ENCODE results near the gene SRGAP2C. TPM values are rescaled to one million over a fixed set of nuclear protein-coding genes. Genes with fewer than 3 reads are reported as not detected.
"Not testable (repeated sequence)": the region's sequence is repeated elsewhere in the genome, so short reads cannot be mapped to it uniquely, and the experiment has no call there.

Gene SRGAP2C
- total and polyA plus RNA-seq, 2 of the 13 experiments (the other 11 are each of a cell fraction or from before 2014, with no cell fraction given) = 6.9 to 8.4 TPM

GRCh38 chr1:121155671-121156358, 29.0 kb upstream of the SRGAP2C start:
- CTCF ChIA-PET (ENCODE audit: low intra/inter-chr PET ratio, low total read pairs); H3K27ac ChIP-seq (ENCODE audit: extremely low read length, insufficient read depth, low read length); POLR2A ChIA-PET; H3K9me3 ChIP-seq (ENCODE audit: low read length); intact Hi-C loops (cut with micrococcal nuclease; ENCODE audit: unreplicated experiment); H2AFZ ChIP-seq (ENCODE audit: low read length); H3K4me3 ChIP-seq (replicated peaks in 1 of 3; ENCODE audit: insufficient read depth in 1 of 3, low read depth in 2 of 3, low read length in 3 of 3); FAIRE-seq; H3K79me2 ChIP-seq (ENCODE audit: insufficient read depth, low read length); H3K27me3 ChIP-seq (ENCODE audit: control insufficient read depth in 1 of 2, insufficient read depth in 2 of 2, low read length in 2 of 2); in situ Hi-C loops (cut with HindIII; ENCODE audit: extremely low pct_ligation_motif_present, low pct_unique_long_range_greater_than_20kb); H3K36me3 ChIP-seq (replicated peaks in 1 of 2; ENCODE audit: control insufficient read depth in 1 of 2, insufficient read depth in 2 of 2, low read length in 2 of 2); H3K4me2 ChIP-seq (ENCODE audit: low read depth, low read length); H4K20me1 ChIP-seq (ENCODE audit: insufficient read depth, low read length); H3K4me1 ChIP-seq (ENCODE audit: insufficient read depth, low read length); BruUV-seq (replicated peaks); H3K9ac ChIP-seq (ENCODE audit: insufficient read depth, low read depth, low read length): not testable (repeated sequence)
- ATAC-seq (peak; percentile 71), DNase-seq (ENCODE audit: low spot score) (peak; percentile 6)
- 66% methylated on average over 6 of the region's 6 CpGs for WGBS (ENCODE audit: low lambda C conversion rate)
- peak; percentile 35; the same call in 1 of the 2 replicates for TF ChIP-seq STAG1 (CRISPR knock-in tag; IDR thresholded peaks at IDR 0.05)

- H2AFZ ChIP-seq (ENCODE audit: low read length); H3K4me2 ChIP-seq (ENCODE audit: low read depth, low read length); H3K27me3 ChIP-seq (ENCODE audit: control insufficient read depth in 1 of 2, insufficient read depth in 2 of 2, low read length in 2 of 2); intact Hi-C loops (cut with micrococcal nuclease; ENCODE audit: unreplicated experiment); H3K4me1 ChIP-seq (ENCODE audit: insufficient read depth, low read length); H3K27ac ChIP-seq (ENCODE audit: extremely low read length, insufficient read depth, low read length); H3K36me3 ChIP-seq (replicated peaks in 1 of 2; ENCODE audit: control insufficient read depth in 1 of 2, insufficient read depth in 2 of 2, low read length in 2 of 2); ATAC-seq; H3K9ac ChIP-seq (ENCODE audit: insufficient read depth, low read depth, low read length); POLR2A ChIA-PET; in situ Hi-C loops (cut with HindIII; ENCODE audit: extremely low pct_ligation_motif_present, low pct_unique_long_range_greater_than_20kb); FAIRE-seq; H3K4me3 ChIP-seq (replicated peaks in 1 of 3; ENCODE audit: insufficient read depth in 1 of 3, low read depth in 2 of 3, low read length in 3 of 3); CTCF ChIA-PET (ENCODE audit: low intra/inter-chr PET ratio, low total read pairs); DNase-seq (ENCODE audit: low spot score); BruUV-seq (replicated peaks); H3K9me3 ChIP-seq (ENCODE audit: low read length); H3K79me2 ChIP-seq (ENCODE audit: insufficient read depth, low read length); H4K20me1 ChIP-seq (ENCODE audit: insufficient read depth, low read length): not testable (repeated sequence)
- WGBS (ENCODE audit: low lambda C conversion rate) = no CpG with 5 or more reads among the region's 4 CpGs
These were observed 27.7 kb upstream of the SRGAP2C start for GRCh38 chr1:121156958-121157603.

- H3K36me3 ChIP-seq (replicated peaks in 1 of 2; ENCODE audit: control insufficient read depth in 1 of 2, insufficient read depth in 2 of 2, low read length in 2 of 2); CTCF ChIA-PET (ENCODE audit: low intra/inter-chr PET ratio, low total read pairs); H3K27me3 ChIP-seq (ENCODE audit: control insufficient read depth in 1 of 2, insufficient read depth in 2 of 2, low read length in 2 of 2); H3K9ac ChIP-seq (ENCODE audit: insufficient read depth, low read depth, low read length); in situ Hi-C loops (cut with HindIII; ENCODE audit: extremely low pct_ligation_motif_present, low pct_unique_long_range_greater_than_20kb); H3K27ac ChIP-seq (ENCODE audit: extremely low read length, insufficient read depth, low read length); DNase-seq (ENCODE audit: low spot score); H4K20me1 ChIP-seq (ENCODE audit: insufficient read depth, low read length); H3K4me3 ChIP-seq (replicated peaks in 1 of 3; ENCODE audit: insufficient read depth in 1 of 3, low read depth in 2 of 3, low read length in 3 of 3); H2AFZ ChIP-seq (ENCODE audit: low read length); H3K9me3 ChIP-seq (ENCODE audit: low read length); H3K4me2 ChIP-seq (ENCODE audit: low read depth, low read length); POLR2A ChIA-PET; BruUV-seq (replicated peaks); H3K4me1 ChIP-seq (ENCODE audit: insufficient read depth, low read length); FAIRE-seq; intact Hi-C loops (cut with micrococcal nuclease; ENCODE audit: unreplicated experiment); H3K79me2 ChIP-seq (ENCODE audit: insufficient read depth, low read length); ATAC-seq: not testable (repeated sequence)
- no CpG with 5 or more reads among the region's 2 CpGs for WGBS (ENCODE audit: low lambda C conversion rate)
These were observed 27.2 kb upstream of the SRGAP2C start for GRCh38 chr1:121157609-121158008.

GRCh38 chr1:121160118-121160517, 24.7 kb upstream of the SRGAP2C start:
- in situ Hi-C loops (cut with HindIII; ENCODE audit: extremely low pct_ligation_motif_present, low pct_unique_long_range_greater_than_20kb); H4K20me1 ChIP-seq (ENCODE audit: insufficient read depth, low read length); H3K4me2 ChIP-seq (ENCODE audit: low read depth, low read length); H3K27me3 ChIP-seq (ENCODE audit: control insufficient read depth in 1 of 2, insufficient read depth in 2 of 2, low read length in 2 of 2); DNase-seq (ENCODE audit: low spot score); POLR2A ChIA-PET; H3K9me3 ChIP-seq (ENCODE audit: low read length); H3K79me2 ChIP-seq (ENCODE audit: insufficient read depth, low read length); H3K9ac ChIP-seq (ENCODE audit: insufficient read depth, low read depth, low read length); H2AFZ ChIP-seq (ENCODE audit: low read length); FAIRE-seq; ATAC-seq; H3K27ac ChIP-seq (ENCODE audit: extremely low read length, insufficient read depth, low read length); BruUV-seq (replicated peaks); intact Hi-C loops (cut with micrococcal nuclease; ENCODE audit: unreplicated experiment); H3K4me1 ChIP-seq (ENCODE audit: insufficient read depth, low read length); H3K4me3 ChIP-seq (replicated peaks in 1 of 3; ENCODE audit: insufficient read depth in 1 of 3, low read depth in 2 of 3, low read length in 3 of 3); CTCF ChIA-PET (ENCODE audit: low intra/inter-chr PET ratio, low total read pairs); H3K36me3 ChIP-seq (replicated peaks in 1 of 2; ENCODE audit: control insufficient read depth in 1 of 2, insufficient read depth in 2 of 2, low read length in 2 of 2): not testable (repeated sequence)
- WGBS (ENCODE audit: low lambda C conversion rate) = 100% methylated on average over 2 of the region's 2 CpGs
